Femur (tissue), 1 donor: ENCODE results near the gene PRRC2B.
A peak's percentile ranks its signal among the peaks of the same experiment; 100 is the strongest.
"Not testable (repeated sequence)": the region's sequence is repeated elsewhere in the genome, so short reads cannot be mapped to it uniquely, and the experiment has no call there.

Experiments used
- DNase-seq: peaks from one replicate; pipeline ENCODE4 v3.0.0-alpha.2; 2017

The PRRC2B gene

DNA sequence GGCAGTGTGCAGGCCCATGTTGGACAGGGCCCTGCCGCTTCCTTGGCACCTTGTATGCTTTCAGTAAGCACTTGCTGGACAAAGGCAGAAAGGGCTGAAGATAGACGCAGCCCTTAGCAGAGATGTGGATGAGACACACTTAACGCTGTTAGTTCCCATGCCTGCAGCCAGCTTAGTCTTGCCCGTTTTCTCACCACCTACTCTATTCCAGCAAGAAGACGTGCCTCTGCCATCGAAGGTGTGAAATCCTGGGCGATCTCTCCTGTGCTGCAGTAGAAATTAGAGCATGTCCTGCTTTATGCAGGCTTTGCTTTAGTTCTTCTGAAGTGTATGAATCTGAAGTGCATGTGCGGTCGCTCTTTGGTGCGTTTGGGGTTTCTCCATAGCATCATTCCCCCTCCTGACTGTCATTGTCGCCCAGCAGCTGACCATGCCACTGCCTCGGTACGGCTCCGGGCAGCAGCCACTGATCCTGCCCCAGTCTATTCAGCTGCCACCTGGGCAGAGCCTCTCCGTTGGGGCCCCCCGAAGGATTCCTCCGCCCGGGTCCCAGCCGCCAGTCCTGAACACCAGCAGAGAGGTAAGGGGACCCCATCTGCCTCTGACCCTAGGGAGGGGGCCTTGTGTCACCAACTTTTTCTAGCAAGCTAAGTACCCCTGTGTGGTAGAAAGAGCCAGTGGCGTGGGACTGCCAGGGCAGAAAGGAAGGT, 97.3 kb downstream of the PRRC2B start:
- DNase-seq: no peak

DNA sequence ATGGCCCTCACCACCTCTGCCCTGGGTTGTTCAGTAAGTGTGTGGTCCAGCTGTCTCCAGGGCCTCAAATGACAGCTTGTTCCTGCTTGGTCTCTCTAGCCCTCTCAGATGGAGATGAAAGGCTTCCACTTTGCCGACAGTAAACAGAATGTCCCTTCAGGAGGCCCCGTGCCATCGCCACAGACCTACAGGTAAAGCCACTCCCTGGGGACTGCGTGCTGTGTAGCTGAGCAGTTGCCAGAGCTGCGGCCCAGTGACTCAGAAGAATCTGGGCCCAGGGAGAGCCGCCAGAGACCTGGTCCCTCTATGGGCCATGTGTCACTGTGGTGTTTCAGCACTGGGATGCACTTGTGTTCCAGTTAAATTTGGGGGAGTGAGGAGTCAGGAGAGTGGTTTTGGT, 98.2 kb downstream of the PRRC2B start:
- DNase-seq: no peak

DNA sequence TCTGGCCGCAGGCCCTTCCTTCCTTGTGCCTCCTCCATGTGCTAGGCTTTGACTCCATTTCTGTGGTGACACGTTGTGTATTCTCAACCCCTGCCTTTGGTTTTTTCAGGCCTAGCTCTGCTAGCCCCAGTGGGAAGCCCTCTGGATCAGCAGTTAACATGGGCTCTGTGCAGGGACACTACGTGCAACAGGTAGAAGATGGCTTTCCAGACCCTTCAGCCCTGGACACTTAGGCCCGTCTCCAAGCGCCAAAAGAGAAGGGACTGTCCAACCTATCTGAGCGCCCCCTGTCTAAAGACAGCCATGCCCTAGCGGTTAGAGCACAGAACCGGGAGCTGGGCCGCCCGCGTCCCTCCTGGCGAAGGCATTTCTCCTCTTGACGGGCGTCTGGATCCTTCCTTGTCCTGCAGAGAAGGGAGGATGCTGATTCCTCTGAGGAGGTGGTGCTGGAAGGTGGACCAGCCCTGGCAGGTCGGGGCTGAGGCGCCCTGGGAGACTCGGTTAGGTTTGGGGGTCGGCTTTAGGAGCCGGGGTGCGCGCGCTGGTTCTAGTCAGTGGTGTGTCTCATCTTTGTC, 100.5 kb downstream of the PRRC2B start:
- no peak for DNase-seq

DNA sequence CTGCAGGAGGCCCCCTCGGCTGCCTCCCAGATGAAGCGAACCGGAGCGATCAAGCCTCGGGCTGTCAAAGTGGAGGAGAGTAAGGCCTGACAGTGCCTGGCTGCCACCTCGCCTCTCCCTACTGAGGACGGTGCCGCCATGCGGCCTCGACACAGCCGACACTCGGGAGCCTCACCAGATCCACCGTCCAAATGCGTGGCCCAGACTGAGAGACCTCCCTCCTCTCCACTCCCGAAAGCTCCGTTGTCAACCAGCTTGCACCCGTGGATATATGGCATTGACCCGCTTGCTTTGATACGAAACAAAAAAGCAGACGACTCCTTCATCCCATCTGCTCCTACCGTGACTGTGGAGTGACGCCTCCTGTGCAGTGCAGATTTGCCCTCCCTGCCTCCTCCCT, 101.9 kb downstream of the PRRC2B start:
- no peak for DNase-seq

DNA sequence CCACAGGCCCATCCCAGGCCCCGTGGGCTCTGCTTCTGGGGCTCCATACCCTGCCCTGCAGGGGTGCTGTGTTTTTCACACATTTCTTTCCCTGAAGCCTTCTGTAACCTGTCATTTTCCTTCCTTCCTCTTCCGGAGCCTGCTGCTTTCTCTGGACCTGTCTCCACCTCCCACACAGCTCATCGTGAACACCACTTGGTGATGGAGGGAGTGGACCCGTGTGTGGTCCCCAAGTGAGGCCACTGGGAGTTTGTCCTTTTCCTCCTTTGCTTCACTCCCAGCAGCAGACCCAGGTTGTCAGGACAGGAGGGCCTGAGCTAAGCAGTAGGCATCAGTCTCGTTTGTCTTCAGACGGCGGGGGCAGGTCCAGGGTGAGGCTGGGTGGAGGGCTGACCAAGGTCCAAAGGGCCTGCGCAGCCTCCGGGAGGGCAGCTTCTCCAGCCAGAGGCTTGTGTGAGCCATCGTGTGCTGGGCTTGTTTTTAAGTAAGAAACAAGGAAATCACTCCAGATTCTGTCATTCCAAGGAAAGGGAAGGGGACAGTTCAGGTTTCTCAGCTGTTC, 103.0 kb downstream of the PRRC2B start:
- no peak for DNase-seq

DNA sequence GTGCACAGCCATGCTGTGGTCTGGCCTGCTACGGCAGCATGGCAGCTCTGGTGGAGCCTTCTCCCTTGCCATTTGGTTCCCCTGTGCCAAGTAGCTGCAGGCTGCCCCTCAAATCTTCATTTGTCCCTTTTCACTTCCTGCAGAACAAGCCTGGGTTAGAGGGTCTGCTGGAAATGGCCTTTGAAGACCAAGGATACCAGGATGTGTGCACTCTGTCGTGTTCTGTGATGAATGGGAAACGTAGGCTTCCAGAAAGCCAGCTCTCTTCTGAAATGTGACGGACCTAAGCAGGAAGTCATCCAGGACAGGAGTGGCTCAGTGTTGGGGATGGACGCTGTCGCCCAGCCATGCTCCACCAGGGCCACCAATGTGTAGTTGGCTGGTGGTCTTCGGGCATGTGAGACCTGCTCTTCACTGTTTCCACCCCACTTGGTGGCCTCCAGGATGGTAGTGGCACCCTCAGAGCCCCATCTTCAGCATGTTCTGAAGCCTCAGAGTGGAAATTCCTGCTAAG, 105.4 kb downstream of the PRRC2B start:
- DNase-seq: no peak

DNA sequence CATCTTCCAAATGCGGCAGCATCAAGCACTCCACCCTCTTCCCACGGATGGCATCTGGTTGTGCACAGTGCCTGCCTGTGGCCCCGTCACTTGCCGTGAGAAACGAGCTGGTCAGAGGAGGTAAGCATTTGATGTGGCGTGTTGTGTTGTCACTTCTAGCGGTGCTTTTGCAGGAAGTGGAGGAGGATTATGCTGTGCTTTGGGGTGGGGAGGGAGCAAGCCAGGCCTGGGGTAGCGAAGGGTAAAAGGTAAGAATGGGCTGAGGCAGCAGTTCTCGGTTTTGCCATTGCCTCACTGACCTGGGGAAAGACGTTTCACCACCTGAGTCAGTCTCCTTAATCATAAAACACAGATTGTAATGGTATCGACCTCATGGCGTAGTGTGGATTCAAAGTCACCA, 106.5 kb downstream of the PRRC2B start:
- DNase-seq: no peak

DNA sequence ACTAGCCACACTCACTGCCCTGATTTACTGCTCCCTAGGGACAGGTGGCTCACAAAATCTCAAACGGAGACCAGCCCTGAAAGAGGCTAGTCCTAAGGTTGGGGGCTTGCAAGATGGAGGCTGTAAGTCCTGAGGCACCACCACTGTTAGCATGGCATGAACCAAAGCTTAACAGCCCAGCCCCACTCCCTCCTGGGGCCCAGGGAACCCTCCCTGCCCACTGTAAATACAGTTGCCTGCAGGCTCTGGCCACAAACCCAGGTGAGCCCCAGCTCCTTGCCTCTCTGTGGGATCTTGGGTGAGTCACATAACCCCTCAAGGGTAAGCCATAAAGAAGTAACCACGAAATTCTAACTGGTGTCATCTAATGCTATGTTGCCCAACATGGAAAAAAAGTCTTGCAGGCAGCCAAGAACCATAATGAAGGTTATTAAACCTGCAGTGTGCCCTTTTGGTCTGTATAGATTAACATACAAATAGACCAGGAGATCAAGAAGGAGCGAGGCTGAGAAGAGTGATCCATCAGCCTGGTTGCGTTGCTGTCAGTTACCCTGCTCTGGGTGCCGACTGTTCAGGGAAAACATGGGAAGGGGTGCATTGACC, 107.2 kb downstream of the PRRC2B start:
- no peak for DNase-seq

DNA sequence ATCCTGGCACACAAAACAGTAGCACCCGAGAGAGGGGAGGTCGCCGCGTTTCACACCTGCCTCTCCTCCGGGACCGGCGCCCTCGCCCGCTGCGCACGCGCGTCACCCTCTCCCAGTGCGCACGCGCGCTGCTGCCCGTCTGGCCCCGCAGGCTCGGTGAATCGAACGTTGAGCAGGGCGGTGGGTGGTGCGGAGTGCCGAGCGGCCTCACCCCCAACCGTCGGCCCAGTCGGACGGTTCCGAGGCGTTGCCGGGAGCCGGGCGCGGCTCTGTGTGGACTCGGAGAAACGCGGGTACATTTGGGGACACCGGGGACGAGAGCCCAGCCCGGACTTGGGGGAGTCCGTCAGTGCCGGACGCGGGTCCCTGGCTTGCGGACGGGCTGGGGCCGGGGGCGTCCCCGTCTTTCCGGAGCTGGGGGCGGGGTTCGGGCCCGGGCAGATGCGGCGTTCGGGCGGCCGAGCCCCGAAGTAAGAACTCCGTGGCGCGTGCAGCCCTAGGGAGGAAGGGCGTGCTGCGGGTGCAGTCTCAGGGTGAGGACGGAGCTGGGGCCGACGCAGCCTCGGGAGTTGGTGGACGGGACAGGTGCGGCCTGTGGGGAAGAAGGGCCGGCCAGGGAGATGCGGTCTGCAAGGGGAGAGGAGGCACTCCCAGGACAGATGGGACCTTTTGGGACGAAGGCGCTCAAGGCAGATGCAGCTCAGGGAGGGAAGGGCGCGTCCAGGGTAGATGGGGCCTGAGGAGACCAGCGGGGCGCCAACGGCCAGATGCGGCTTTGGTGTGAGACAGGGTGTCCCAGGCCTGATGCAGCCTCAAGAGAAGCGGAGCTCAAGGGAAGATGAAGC, 109.1 kb downstream of the PRRC2B start, which contains the start of gene POMT1:
Gene POMT1 (plus strand): TSS at position 138 of the 845 bp plus-strand sequence. CDS start 1,301 bp downstream, outside the sequence.
- peak; percentile 91 for DNase-seq

DNA sequence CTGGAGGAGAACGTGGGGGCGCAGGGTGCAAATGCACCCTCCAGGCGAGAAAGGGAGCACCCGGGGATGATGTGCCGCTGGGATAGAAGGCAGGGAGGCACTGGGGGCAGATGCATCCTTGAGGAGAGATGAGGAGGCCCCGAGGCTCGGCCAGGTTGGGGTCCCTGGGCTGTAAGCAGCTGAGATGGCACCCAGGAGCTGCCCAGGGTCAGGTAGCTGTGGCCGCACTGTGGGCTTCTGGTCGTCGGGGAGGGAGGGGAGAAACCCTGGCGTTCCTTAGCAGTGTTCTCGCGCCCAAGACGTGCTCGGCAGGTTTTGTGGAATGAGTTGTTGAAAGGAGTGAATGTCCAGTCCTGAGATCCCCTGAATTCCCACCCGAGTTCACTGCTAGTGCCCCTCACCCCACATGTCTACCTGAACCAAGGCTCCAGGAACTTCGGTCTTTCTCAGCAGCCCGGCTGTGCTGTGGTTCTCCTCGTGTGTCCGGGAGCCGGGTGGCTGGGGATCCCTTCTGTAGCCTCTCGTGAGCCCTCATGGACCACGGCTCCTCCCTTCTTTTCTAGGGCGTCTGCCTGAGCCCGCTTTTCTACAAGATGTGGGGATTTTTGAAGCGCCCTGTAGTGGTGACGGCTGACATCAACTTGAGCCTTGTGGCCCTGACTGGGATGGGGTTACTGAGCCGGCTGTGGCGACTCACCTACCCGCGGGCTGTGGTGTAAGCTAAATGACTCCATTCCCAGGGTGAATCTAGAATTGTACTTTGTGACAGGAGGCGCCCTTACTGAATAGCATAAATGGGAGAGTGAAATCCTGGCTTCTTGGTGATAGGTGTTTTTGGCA, 110.0 kb downstream of the PRRC2B start:
- DNase-seq: no peak

DNA sequence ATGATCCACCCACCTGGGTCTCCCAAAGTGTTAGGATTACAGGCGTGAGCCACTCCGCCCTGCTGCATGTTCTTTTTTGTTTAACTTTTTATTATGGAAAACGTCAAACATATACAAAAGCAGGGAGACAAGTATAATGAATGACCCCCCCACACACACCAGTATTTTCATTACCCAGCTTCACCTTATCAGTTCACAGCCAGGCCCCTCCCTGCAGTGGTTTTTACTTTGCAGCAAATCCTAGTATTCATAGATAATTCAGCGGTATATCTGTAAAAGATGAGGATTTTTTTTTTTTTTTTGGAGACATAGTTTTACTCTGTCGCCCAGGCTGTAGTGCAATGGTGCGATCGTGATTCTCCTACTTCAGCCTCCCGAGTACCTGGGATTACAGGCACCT, 111.1 kb downstream of the PRRC2B start:
- DNase-seq: no peak

DNA sequence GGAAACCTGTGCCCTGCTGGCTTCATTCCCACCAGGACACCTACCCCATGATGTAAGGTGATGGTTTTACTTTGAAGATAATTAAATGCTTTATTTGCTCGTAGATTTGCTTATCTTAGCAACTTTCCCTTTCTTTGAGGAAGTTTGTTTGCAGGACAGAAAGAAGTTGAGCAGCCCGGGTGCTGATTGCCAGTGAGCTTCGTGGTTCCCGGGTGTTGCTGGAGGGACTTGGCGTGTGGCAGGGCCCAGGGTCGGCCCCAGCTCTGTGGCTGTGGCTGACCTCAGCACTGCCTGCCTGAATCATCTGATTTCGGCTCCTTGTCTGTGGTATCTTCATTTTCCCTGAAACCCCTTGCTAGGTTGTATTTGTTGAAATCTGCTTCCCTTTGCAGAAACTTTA, 117.5 kb downstream of the PRRC2B start:
- DNase-seq: no peak

DNA sequence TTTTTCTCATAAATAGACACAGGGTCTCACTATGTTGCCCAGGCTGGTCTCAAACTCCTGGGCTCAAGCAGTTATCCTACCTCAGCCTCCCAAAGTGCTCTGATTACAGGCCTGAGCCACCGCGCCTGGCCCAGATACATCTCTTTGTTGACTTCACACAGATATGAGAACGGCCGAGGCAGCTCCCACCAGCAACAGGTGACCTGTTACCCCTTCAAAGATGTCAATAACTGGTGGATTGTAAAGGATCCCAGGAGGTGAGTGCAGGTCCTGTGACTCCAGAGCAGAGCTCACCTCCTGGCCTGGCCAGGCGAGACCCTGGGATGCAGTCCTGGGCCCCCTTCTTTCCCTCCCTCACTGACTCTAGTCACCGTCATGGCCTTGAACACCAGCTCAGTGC, 118.0 kb downstream of the PRRC2B start:
- DNase-seq: no peak

DNA sequence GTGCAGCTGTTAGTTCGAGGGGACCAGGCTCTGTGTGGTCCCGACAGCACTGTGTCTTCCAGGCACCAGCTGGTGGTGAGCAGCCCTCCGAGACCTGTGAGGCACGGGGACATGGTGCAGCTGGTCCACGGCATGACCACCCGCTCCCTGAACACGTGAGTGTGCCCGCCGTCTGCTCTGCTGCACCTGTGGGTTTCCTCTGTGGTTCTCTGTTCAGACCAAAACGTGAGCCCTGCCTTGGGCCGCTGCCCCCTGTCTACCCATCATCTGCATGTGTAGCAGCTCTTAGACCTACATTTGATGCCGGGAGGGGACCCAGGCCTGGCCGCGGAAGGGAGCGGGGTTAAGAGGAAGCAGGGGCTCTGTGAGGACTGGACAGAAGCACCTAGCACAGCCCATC, 119.3 kb downstream of the PRRC2B start:
- DNase-seq: no peak

DNA sequence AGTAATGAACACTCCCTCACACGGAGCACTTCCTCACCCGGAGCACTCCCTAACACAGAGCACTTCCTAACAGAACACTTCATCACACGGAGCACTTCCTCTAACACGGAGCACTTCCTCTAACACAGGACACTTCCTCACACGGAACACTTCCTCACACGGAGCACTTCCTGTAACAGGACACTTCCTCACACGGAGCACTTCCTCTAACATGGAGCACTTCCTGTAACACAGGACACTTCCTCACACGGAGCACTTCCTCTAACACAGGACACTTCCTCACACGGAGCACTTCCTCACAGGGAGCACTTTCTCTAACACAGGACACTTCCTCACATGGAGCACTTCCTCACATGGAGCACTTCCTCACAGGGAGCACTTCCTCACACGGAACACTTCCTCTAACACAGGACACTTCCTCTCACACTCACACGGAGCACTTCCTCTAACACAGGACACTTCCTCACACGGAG, 121.7 kb downstream of the PRRC2B start:
- DNase-seq: not testable (repeated sequence)

DNA sequence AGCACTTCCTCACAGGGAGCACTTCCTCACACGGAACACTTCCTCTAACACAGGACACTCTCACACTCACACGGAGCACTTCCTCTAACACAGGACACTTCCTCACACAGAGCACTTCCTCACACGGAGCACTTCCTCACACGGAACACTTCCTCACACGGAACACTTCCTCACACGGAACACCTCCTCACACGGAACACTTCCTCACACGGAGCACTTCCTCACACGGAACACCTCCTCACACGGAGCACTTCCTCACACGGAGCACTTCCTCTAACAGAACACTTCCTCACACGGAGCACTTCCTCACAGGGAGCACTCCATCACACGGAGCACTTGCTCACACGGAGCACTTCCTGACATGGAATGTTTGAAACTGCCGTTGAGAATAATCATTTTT, 122.2 kb downstream of the PRRC2B start:
- no peak for DNase-seq

DNA sequence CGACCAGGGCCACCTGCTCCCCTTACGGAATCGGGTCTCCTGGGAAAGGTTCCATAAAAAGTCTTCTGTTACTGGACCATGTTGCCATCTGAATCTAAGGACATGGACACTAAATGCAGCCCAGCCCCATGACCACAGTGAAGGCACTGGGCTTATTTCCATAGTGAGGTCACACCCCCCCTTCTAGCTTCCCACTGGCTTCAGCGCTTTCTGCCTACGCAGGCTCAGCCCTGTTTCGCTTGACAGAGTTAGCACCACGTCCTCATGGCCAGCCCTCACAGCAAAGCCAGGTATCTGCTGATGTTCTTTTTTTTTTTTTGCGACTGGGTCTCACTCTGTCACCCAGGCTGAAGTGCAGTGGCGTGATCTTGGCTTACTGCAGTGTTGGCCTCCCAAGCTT, 123.0 kb downstream of the PRRC2B start:
- DNase-seq: no peak

DNA sequence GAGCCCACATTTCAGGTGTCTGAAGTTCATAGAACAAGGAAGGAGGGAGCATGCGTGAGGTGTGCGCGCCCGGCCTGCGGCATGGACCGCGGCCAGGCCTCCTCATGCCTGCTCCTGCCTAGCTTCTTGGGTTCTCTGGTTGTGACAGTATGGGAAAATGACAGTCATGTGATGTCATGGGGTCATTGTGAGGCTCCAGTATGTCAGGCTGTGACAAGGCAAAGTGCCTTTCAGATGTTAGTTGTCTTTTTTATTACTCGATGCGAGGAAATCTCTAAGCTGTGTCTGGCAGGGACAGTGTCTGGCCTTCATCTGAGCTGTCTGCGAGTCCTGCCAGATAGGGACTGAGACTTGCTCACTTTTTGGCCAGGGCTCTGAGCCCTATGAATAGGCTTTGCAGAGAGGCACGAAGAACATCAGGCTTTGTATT, 123.9 kb downstream of the PRRC2B start:
- DNase-seq: no peak

DNA sequence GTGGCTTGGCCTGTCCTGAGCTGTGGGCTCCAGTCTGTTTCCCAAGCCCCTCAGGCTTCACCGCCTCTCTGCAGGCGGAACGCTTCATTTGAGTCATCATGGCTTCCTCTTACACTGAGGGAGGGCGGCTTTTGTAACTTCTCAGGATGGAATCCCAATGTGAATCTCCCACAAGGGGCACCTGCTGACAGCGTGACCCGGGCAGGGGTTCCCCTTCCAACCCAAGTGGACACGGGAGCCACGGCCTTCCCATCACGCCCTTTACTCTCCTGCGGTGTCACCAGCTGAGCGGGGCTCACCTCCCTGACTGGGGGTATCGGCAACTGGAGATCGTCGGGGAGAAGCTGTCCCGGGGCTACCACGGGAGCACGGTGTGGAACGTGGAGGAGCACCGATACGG, 124.7 kb downstream of the PRRC2B start:
- no peak for DNase-seq

DNA sequence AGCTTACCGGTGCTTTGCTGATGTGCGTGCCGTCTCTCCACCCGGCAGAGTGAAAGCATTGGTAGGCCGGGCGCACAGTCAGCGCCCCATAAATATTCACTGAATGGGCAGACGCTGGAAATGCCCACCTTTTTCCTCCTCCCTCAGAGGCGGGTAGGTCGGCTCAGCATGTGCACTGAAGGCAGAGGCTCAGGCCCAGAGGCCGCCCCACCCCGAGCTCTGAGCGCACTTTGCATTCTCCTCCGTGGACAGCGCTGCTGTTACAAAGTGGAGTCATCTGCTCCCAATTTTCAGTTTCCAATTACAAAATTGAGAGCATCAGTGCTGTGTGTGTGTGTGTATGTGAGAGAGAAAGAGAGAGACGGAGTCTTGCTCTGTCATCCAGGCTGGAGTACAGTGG, 126.6 kb downstream of the PRRC2B start:
- DNase-seq: no peak

DNA sequence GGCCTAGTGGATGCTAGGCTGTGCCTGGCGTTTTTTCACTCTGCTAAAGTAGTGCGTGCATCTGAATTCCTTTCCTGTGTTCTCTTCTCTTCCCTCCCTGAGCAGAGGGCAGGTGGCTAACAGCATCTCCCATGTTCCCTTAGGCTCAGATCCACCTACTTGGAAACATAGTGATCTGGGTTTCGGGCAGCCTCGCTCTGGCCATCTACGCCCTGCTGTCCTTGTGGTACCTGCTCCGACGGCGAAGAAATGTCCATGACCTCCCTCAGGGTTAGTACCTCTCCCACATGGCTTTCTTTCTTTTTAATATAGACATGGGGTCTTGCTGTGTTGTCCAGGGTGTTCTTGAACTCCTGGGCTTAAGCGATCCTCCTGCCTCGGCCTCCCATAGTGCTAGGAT, 127.3 kb downstream of the PRRC2B start:
- no peak for DNase-seq

DNA sequence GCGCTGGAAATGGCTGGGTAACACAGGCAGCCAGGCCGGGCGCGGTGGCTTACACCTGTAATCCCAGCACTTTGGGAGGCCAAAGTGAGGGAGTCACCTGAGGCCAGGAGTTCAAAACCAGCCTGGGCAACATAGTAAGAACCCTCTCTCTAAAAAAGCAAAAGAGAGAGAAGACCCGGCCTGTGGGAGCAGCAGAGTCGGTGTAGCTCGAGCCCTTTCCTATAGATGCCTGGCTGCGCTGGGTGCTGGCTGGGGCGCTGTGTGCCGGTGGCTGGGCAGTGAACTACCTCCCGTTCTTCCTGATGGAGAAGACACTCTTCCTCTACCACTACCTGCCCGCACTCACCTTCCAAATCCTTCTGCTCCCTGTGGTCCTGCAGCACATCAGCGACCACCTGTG, 127.9 kb downstream of the PRRC2B start:
- DNase-seq: no peak
